Motor neuron (in vitro differentiated cells): ENCODE data around the gene POLDIP2. TPM values are rescaled to one million over a fixed set of nuclear protein-coding genes. Genes with fewer than 3 reads are reported as not detected.

Experiments used
- ATAC-seq, 8 experiments: fragments of 200-7000 bp; cut with Tn5 transposase; replicated peaks in 6 of 8; 2 replicates each; pipeline ENCODE4 v1.8.0; 2021; ENCODE audit warnings: mild to moderate bottlenecking in 8 of 8, moderate library complexity in 8 of 8
- H3K27ac ChIP-seq, 2 donors: fragments of 250-450 bp; sonication (Bioruptor Pico); 2 replicates each; pipeline ENCODE4 v1.9.0; 2021; ENCODE audit warnings: antibody characterized with exemption in 2 of 2, mild to moderate bottlenecking in 2 of 2, moderate library complexity in 1 of 2
- H3K4me1 ChIP-seq, 2 donors: fragments of 250-450 bp; sonication (Bioruptor Pico); replicated peaks in 1 of 2; 2 replicates each; pipeline ENCODE4 v1.6.1; 2021; ENCODE audit warnings: antibody characterized with exemption in 2 of 2, mild to moderate bottlenecking in 2 of 2, moderate library complexity in 1 of 2
- H3K4me3 ChIP-seq, 5 donors: fragments of 250-450 bp; sonication (Bioruptor Pico); 2 replicates each; pipeline ENCODE4 v1.9.0; 2021; ENCODE audit warnings: antibody characterized with exemption in 5 of 5, mild to moderate bottlenecking in 5 of 5, moderate library complexity in 4 of 5
- WGBS, 10 experiments: fragments of 450-650 bp; shearing (Covaris generic); methylation state at CpG; one replicate each; pipeline ENCODE4 v1.0.0; 2022; 5-methylcytosine and 5-hydroxymethylcytosine counted together
- in situ Hi-C, 9 experiments: fragments of 400-800 bp; cut with MboI; loops; one replicate each; pipeline ENCODE4 v1.15.0; 2021; ENCODE audit warnings: low sequenced_read_pairs in 9 of 9, low pct_unique_long_range_greater_than_20kb in 2 of 9; ENCODE audit not compliant: unreplicated experiment in 9 of 9
- total RNA-seq, 8 experiments: library from RNA; unstranded; fragments of 300-600 nt; gene quantifications; 2 replicates each; pipeline versions ENCODE4 v1.2.3 to v1.2.4, GENCODE V29; 2022

The POLDIP2 gene
- total RNA-seq, 8 experiments from 2014 or later = 34.5 to 97.9 (median 63.9) TPM

DNA sequence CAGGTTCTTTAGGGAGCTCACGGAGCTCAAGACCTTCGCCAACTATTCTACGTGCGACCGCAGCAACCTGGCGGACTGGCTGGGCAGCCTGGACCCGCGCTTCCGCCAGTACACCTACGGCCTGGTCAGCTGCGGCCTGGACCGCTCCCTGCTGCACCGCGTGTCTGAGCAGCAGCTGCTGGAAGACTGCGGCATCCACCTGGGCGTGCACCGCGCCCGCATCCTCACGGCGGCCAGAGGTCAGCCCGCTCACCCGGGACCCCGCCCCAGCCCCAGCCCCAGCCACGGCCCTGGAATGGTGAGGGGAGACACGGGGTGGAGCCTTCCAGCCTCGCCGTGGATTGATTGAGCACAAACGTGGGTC is 27.7 kb upstream of the POLDIP2 start:
- WGBS, 10 experiments = 20 to 80% (median 78%) methylated on average over 1 to 6 of the region's 29 CpGs; no CpG with 5 or more reads in 6 of the 10 experiments
- in situ Hi-C loops = loop anchor here in 1 of 9 experiments (25.0 kb wide), 1 partner anchor 102 kb away; no protein-coding TSS in a partner anchor
- no peak for ATAC-seq
- Histone ChIP-seq H3K4me3 (no peak overlapping the region), H3K27ac (no peak overlapping the region), H3K4me1 (peaks cover 0 to 3% of the 10 kb centered on the region in 2 donors)

DNA sequence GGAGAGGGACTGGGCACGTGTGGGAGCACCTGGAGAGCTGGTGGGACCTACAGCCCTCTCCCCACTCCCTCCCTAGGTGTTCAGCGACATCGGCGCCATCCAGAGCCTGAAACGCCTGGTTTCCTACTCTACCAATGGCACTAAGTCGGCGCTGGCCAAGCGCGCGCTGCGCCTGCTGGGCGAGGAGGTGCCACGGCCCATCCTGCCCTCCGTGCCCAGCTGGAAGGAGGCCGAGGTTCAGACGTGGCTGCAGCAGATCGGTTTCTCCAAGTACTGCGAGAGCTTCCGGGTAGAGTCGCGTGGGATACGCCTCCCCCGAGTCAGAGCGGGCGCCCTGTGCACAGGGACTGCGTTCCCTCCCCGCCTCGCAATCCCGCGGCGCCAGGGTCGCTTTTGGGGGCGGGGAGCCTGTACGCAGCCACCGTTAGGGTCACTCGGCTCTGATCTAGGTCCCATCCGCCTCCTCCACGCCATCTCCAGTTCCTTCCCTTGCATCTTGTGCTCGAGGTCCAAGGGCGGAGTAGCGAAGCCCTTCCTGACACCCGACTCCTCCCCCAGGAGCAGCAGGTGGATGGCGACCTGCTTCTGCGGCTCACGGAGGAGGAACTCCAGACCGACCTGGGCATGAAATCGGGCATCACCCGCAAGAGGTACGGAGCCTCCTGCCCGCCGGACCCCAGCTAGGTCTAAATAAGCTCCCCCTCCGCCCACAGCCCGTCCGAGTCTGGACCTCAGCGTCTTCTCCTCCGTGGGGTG is 27.1 kb upstream of the POLDIP2 start:
- Histone ChIP-seq H3K4me3 (no peak overlapping the region), H3K27ac (no peak overlapping the region), H3K4me1 (peaks cover 0 to 3% of the 10 kb centered on the region in 2 donors)
- in situ Hi-C loops = loop anchor here in 1 of 9 experiments (25.0 kb wide), 1 partner anchor 103 kb away; no protein-coding TSS in a partner anchor
- WGBS, 10 experiments = 33 to 66% (median 60%) methylated on average over 1 to 8 of the region's 56 CpGs; no CpG with 5 or more reads in 6 of the 10 experiments
- peak in 7 of 8 experiments; percentile 19 to 98 (median 46) for ATAC-seq

DNA sequence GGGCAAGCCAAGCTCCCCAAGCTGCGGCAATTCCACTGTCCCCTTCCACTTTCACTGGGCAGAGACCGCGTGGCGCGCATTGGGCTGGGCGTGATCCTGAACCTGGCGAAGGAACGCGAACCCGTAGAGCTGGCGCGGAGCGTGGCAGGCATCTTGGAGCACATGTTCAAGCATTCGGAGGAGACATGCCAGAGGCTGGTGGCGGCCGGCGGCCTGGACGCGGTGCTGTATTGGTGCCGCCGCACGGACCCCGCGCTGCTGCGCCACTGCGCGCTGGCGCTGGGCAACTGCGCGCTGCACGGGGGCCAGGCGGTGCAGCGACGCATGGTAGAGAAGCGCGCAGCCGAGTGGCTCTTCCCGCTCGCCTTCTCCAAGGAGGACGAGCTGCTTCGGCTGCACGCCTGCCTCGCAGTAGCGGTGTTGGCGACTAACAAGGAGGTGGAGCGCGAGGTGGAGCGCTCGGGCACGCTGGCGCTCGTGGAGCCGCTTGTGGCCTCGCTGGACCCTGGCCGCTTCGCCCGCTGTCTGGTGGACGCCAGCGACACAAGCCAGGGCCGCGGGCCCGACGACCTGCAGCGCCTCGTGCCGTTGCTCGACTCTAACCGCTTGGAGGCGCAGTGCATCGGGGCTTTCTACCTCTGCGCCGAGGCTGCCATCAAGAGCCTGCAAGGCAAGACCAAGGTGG is 24.0 kb upstream of the POLDIP2 start:
- in situ Hi-C loops = loop anchor here in 1 of 9 experiments (25.0 kb wide), 1 partner anchor 106 kb away; no protein-coding TSS in a partner anchor
- H3K4me3 ChIP-seq = no peak overlapping the region
- WGBS, 10 experiments = 0 to 30% (median 20%) methylated on average over 1 to 37 of the region's 72 CpGs; no CpG with 5 or more reads in 4 of the 10 experiments
- peak in 5 of 8 experiments; percentile 39 to 79 (median 52) for ATAC-seq
- peaks cover 0 to 3% of the 10 kb centered on the region in 2 donors for H3K4me1 ChIP-seq
- H3K27ac ChIP-seq = no peak overlapping the region

DNA sequence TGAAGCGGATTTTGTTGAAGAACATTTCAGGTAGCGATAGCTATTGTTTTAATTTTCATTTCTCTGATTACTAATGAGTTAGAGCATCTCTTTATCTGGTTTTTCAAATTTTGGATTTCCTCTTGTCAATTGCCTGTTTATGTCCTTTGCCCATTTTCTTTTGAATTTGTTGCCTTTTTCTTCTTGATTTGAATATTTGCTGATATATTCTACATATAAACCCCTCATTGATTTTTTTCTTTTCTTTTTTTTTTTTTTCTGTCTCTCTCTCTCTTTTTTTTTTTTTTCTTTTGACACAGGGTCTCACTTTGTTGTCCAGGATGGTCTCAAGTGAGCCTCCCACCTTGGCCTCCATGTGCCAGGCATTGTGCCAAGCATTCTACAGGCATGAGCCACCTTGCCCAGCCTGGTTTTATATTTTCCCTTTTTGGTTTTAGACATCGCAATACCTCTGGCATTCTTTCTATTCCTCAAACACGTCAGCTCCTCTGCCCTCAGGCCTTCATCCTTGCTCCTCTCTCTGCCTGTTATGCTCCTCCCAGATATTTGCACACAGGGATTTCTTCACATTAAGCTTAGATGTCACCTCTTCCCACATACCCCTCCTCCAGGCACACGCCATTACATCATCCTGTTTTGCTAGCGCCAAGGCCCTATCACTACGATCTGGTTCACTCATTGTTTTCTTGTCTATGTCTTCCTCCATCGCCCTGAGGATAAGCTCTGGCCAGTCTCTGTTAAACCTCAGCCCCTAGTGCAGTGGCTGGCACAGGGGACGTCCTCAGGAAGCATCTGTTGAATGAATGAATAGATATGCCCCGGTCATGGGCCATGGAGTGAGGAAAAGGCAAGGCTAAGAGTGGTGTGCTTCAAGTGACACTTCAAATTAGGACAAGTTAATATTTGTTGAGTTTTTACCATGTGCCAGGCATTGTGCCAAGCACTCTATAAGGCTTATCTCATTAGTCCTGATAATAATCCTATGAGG is 22.8 kb upstream of the POLDIP2 start:
- Histone ChIP-seq H3K4me1 (peaks cover 0 to 3% of the 10 kb centered on the region in 2 donors), H3K27ac (no peak overlapping the region), H3K4me3 (no peak overlapping the region)
- 69 to 97% (median 88%) methylated on average over 3 to 10 of the region's 10 CpGs for WGBS, 10 experiments
- peak in 3 of 8 experiments; percentile 51 to 64 (median 51) for ATAC-seq
- in situ Hi-C loops = loop anchor here in 1 of 9 experiments (25.0 kb wide), 1 partner anchor 107 kb away; no protein-coding TSS in a partner anchor

- Histone ChIP-seq H3K27ac (peak overlapping the region in 1 of 2 donors; percentile 92), H3K4me1 (peaks cover 24 to 26% of the 10 kb centered on the region in 2 donors)
- 90 to 100% (median 100%) methylated on average over 1 to 4 of the region's 6 CpGs; no CpG with 5 or more reads in 6 of the 10 experiments for WGBS, 10 experiments
Measured at GRCh38 chr17:28372945-28373274, 15.6 kb upstream of the POLDIP2 start.

DNA sequence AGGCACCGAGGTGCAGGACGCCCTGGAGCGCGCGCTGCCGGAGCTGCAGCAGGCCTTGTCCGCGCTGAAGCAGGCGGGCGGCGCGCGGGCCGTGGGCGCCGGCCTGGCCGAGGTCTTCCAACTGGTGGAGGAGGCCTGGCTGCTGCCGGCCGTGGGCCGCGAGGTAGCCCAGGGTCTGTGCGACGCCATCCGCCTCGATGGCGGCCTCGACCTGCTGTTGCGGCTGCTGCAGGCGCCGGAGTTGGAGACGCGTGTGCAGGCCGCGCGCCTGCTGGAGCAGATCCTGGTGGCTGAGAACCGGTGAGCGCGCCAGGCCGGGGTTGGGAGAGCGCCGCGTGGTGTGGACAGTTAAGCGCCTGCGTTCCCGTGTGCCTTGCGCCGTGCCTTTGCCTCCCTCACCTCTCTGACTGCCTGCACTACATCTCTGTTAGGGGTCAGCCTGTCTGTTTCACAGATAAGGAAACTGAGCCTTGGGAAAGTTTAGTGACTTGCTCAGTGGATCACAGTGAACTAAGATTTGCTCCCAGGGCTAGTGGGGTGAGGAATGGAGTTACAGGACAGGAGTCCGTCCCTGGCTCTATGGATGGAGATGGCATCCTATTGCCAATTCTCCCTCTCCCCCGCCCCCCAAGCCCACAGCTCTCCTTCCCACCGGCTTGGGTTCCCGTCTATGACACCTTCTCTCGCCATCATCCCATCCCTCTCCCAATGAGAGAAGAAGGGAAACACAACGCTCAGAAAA is 15.0 kb upstream of the POLDIP2 start:
- H3K27ac ChIP-seq = peak overlapping the region; percentile 86 to 92
- in situ Hi-C loops = no loop called here
- WGBS, 10 experiments = 6 to 20% (median 10%) methylated on average over 1 to 9 of the region's 53 CpGs; no CpG with 5 or more reads in 6 of the 10 experiments
- peak overlapping the region; percentile 48 to 68 (median 51) for H3K4me3 ChIP-seq
- peak in 3 of 8 experiments; percentile 0 to 13 (median 0) for ATAC-seq
- H3K4me1 ChIP-seq = peaks cover 24 to 26% of the 10 kb centered on the region in 2 donors

More at GRCh38 chr17:28372945-28373274, 15.6 kb upstream of the POLDIP2 start:
- H3K4me3 ChIP-seq = peak overlapping the region; percentile 48 to 68 (median 51)
- ATAC-seq = no peak
- in situ Hi-C loops = no loop called here

DNA sequence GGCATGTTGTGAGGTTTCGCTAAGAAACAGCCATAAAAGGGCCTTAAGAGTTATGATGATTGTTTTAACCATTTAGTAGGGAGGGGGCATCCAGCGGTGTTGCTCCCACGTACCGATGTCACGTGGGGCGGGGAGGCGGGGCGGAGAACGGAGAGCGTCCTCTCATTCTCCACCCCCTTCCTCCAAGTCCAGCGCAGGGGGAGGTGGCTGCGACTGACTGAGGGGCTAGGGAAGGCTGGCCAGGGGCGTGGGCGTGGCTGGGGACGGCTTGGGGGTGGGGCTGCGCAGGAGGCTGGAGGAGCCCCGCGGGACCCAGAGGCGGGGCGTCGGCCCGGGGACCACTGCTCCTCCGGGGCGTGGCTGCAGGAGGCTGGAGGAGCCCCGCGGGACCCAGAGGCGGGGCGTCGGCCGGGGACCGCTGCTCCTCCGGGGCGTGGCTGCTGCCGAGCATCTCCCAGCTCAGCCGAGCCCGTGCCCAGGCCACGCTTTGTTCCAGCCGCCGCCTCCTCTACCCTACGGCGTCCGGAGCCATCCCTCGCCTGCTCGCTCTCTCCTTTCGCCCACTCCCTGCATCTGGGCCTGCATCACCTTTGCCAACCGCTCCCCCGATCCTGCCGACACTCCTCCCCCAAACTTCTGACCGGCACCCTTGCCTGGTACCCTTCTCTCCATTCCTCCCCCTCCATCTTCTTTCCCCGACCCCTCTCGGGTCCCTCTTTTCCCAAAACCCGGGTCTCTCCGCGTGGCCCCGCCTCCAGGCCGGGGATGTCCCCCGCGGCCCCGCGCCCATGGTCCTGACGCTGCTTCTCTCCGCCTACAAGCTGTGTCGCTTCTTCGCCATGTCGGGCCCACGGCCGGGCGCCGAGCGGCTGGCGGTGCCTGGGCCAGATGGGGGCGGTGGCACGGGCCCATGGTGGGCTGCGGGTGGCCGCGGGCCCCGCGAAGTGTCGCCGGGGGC is 14.2 kb upstream of the POLDIP2 start, which contains the start of gene SARM1:
Gene SARM1 (plus strand): TSS at position 450 of the 958 bp plus-strand sequence. CDS start 339 bp downstream, at position 789.
- Histone ChIP-seq H3K4me1 (peaks cover 24 to 26% of the 10 kb centered on the region in 2 donors), H3K27ac (peak within 1 kb of the TSS; percentile 86 to 92), H3K4me3 (peak within 1 kb of the TSS; percentile 48 to 68 (median 51))
- 0% methylated on average over 3 of the region's 80 CpGs; no CpG with 5 or more reads in 9 of the 10 experiments for WGBS, 10 experiments
- ATAC-seq = peak; percentile 83 to 91 (median 90)
- in situ Hi-C loops = no loop called here

- no peak for ATAC-seq
- Histone ChIP-seq H3K4me3 (peak overlapping the region in 2 of 5 donors; percentile 13 to 68), H3K27ac (no peak overlapping the region), H3K4me1 (peaks cover 24 to 26% of the 10 kb centered on the region in 2 donors)
- 100% methylated on average over 1 of the region's 1 CpG; no CpG with 5 or more reads in 8 of the 10 experiments for WGBS, 10 experiments
- in situ Hi-C loops = no loop called here
Measured at GRCh38 chr17:28370744-28371103, 13.4 kb upstream of the POLDIP2 start.

DNA sequence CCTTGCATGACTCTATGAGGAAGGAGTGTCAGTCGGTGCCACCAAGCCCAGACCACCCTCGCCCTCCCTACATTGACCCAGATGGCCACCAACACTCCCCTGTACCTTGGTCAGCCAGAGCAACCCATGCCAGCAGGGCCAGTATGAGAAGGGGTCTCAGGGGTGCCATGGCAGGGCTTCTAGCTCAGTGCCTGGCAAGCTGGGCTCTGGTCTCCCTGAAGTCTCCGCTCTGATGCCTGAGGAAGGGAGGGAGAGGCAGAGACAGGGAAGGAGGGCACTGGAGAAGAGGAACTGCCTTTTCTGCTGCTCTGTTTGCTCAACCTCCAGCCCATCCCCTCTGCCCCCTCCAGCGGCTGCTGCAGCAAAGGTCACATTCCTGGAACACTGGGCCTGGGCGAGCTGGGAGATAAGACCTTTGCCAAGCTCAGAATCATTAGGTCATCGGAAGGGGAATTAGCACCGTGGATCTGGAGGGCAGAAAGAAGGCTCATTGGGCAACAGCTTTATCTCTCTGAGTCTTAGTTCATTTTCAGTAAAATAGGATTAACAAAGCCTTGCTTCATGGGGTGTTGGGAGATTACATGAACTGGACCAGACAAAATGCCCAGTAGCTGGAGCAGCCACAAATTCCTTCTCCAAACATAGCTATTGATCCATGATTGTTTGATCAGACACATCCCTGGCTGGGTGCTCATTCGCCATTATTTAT is 12.9 kb upstream of the POLDIP2 start, which contains the start of gene VTN:
Gene VTN (minus strand): TSS at position 273 of the 709 bp plus-strand sequence. CDS start 104 bp downstream, at position 169.
- 7 to 80% (median 33%) methylated on average over 1 to 5 of the region's 8 CpGs; no CpG with 5 or more reads in 1 of the 10 experiments for WGBS, 10 experiments
- Histone ChIP-seq H3K27ac (no peak within 1 kb of the TSS), H3K4me1 (peaks cover 24 to 26% of the 10 kb centered on the region in 2 donors), H3K4me3 (peak within 1 kb of the TSS in 3 of 5 donors; percentile 7 to 68 (median 13))
- ATAC-seq = no peak
- in situ Hi-C loops = no loop called here

- H3K4me3 ChIP-seq = no peak overlapping the region
- no peak for ATAC-seq
- peaks cover 24 to 26% of the 10 kb centered on the region in 2 donors for H3K4me1 ChIP-seq
- H3K27ac ChIP-seq = no peak overlapping the region
- WGBS, 10 experiments = 18 to 87% methylated on average over 3 of the region's 10 CpGs; no CpG with 5 or more reads in 8 of the 10 experiments
- in situ Hi-C loops = no loop called here
Measured at GRCh38 chr17:28369684-28370034, 12.3 kb upstream of the POLDIP2 start.
